A673 (cell line): Measurements from ENCODE around the gene LSM6. TPM values are rescaled to one million over a fixed set of nuclear protein-coding genes. Genes with fewer than 3 reads are reported as not detected.

Experiments
- BruUV-seq: library from RNA; stranded (reverse); fragments of 400-500 nt; replicated peaks from 2 replicates; lab custom pipeline; 2021; lab: Mats Ljungman, UMichigan
- CTCF ChIA-PET: fragments of 300-600 bp; sonication (Branson Sonifier 250); formaldehyde crosslinking; loops from one replicate; lab custom pipeline; 2022; ENCODE audit warnings: antibody characterized with exemption; lab: Charles Lee
- POLR2A ChIA-PET: fragments of 300-600 bp; sonication (Branson Sonifier 250); formaldehyde crosslinking; loops from one replicate; lab custom pipeline; 2022; ENCODE audit warnings: antibody characterized with exemption; ENCODE audit not compliant: low non-redundant PET; lab: Charles Lee
- DNase-seq: peaks from one replicate; pipeline ENCODE4 v3.0.0-alpha.2; 2015; ENCODE audit warnings: low spot score
- H3K27ac ChIP-seq: fragments of 200-600 bp; sonication (generic); 2 replicates; pipeline ENCODE4 v1.5.1; 2016; ENCODE audit warnings: mixed run types, low read depth, mild to moderate bottlenecking, mixed read lengths, antibody characterized with exemption, low read length; ENCODE audit not compliant: poor library complexity, severe bottlenecking
- H3K27me3 ChIP-seq: fragments of 200-600 bp; sonication (generic); replicated peaks from 2 replicates; pipeline ENCODE4 v1.6.1; 2017; ENCODE audit warnings: mixed run types, low read depth, mild to moderate bottlenecking, mixed read lengths, antibody characterized with exemption, low read length; ENCODE audit not compliant: insufficient read depth, poor library complexity
- H3K36me3 ChIP-seq: fragments of 200-600 bp; sonication (generic); 2 replicates; pipeline ENCODE4 v1.6.1; 2016; ENCODE audit warnings: mixed run types, mild to moderate bottlenecking, mixed read lengths, antibody characterized with exemption, low read length; ENCODE audit not compliant: insufficient read depth, poor library complexity, severe bottlenecking
- H3K4me1 ChIP-seq: fragments of 200-600 bp; sonication (generic); 2 replicates; pipeline ENCODE4 v1.6.1; 2017; ENCODE audit warnings: mixed run types, mild to moderate bottlenecking, mixed read lengths, antibody characterized with exemption, low read length; ENCODE audit not compliant: insufficient read depth, poor library complexity, severe bottlenecking
- H3K4me3 ChIP-seq: fragments of 200-600 bp; sonication (generic); 2 replicates; pipeline ENCODE4 v1.5.1; 2016; ENCODE audit warnings: low read depth, mixed run types, mild to moderate bottlenecking, mixed read lengths, low read length; ENCODE audit not compliant: poor library complexity, severe bottlenecking
- H3K9me3 ChIP-seq: fragments of 200-600 bp; sonication (generic); 2 replicates; pipeline ENCODE4 v1.6.1; 2016; ENCODE audit warnings: mixed run types, low read depth, mild to moderate bottlenecking, mixed read lengths, antibody characterized with exemption, low read length; ENCODE audit not compliant: poor library complexity, severe bottlenecking
- EZH2 ChIP-seq: fragments of 200-600 bp; sonication (generic); IDR thresholded peaks from 2 replicates; pipeline ENCODE4 v1.6.1; 2017; ENCODE audit warnings: borderline replicate concordance, low read depth, mild to moderate bottlenecking, mixed read lengths, antibody characterized with exemption, low read length; ENCODE audit not compliant: poor library complexity, severe bottlenecking
- intact Hi-C: fragments of 100-400 bp; cut with micrococcal nuclease; formaldehyde crosslinking; loops from one replicate; pipeline ENCODE4 v1.10.0; 2022; ENCODE audit not compliant: unreplicated experiment
- total RNA-seq: library from RNA; stranded (reverse); gene quantifications from 2 replicates; pipeline ENCODE4 v1.2.3, GENCODE V29; 2021
- TF ChIP-seq, protein P1 (sequence below): fragments of 300-800, 200-600 bp; sonication (generic); conservative IDR thresholded peaks from 2 replicates; pipeline ENCODE4 v1.5.1; 2017; ENCODE audit warnings: low read depth, mild to moderate bottlenecking, antibody characterized with exemption, low read length, moderate library complexity, mixed read lengths

The LSM6 gene
- total RNA-seq, 1 experiment from 2014 or later = 61.7 TPM

DNA sequence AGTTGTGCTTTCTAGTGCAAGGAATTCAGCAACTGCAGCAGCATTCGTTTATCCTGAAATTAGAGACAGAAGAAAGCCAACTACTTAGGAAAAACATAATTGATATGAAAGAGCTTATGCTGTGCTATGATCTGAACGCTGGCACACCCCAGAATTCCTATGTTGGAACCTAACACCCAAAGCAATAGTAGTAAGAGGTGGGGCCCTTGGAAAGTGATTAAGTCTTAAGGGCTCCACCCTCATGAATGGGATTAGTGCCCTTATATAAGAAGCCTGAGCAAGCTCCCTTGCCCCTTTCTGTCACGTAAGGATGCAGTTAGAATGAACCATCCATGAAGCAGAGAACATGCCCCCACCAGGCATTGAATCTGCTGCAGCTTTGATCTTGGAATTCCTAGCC, 5.4 kb upstream of the LSM6 start:
- Histone ChIP-seq H3K9me3 (no peaks in the 10 kb centered on the region), H3K4me3 (no peak overlapping the region), H3K27me3 (no peaks in the 10 kb centered on the region), H3K36me3 (no peaks in the 10 kb centered on the region), H3K4me1 (no peaks in the 10 kb centered on the region), H3K27ac (no peak overlapping the region)
- no TSS peak for BruUV-seq
- ChIA-PET CTCF (no interaction called here), POLR2A (no interaction called here)
- TF ChIP-seq, protein P1, sequence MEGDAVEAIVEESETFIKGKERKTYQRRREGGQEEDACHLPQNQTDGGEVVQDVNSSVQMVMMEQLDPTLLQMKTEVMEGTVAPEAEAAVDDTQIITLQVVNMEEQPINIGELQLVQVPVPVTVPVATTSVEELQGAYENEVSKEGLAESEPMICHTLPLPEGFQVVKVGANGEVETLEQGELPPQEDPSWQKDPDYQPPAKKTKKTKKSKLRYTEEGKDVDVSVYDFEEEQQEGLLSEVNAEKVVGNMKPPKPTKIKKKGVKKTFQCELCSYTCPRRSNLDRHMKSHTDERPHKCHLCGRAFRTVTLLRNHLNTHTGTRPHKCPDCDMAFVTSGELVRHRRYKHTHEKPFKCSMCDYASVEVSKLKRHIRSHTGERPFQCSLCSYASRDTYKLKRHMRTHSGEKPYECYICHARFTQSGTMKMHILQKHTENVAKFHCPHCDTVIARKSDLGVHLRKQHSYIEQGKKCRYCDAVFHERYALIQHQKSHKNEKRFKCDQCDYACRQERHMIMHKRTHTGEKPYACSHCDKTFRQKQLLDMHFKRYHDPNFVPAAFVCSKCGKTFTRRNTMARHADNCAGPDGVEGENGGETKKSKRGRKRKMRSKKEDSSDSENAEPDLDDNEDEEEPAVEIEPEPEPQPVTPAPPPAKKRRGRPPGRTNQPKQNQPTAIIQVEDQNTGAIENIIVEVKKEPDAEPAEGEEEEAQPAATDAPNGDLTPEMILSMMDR = no peak
- TF ChIP-seq EZH2 = no peak
- DNase-seq = no peak
- intact Hi-C loops = no loop called here

DNA sequence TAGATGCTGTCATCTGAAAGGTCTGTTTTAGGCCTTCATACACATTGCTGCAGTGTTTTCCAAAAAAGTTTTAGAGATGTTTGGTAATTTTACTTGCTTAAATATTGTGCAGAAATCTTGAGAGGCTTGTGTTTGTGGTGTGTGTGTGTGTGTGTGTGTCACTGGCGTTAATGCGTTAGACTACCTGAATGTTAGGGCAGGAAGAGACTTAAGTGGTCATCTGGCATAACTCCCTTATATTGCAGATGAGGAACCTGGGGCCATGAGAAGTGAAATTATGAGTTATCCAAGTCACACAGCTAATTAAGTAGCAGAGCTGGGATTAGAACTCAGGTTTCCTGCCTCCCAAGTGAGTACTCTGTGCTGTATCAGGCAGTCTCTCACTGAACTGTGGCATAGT, 1.4 kb downstream of the LSM6 start:
- no peak for DNase-seq
- no peak for TF ChIP-seq EZH2
- TF ChIP-seq, protein P1 = no peak
- Histone ChIP-seq H3K27me3 (no peaks in the 10 kb centered on the region), H3K9me3 (no peaks in the 10 kb centered on the region), H3K4me1 (peaks cover 19% of the 10 kb centered on the region), H3K4me3 (peak overlapping the region; percentile 76), H3K36me3 (no peaks in the 10 kb centered on the region), H3K27ac (no peak overlapping the region)
- ChIA-PET POLR2A (no interaction called here), CTCF (no interaction called here)
- BruUV-seq = no TSS peak
- intact Hi-C loops = no loop called here

DNA sequence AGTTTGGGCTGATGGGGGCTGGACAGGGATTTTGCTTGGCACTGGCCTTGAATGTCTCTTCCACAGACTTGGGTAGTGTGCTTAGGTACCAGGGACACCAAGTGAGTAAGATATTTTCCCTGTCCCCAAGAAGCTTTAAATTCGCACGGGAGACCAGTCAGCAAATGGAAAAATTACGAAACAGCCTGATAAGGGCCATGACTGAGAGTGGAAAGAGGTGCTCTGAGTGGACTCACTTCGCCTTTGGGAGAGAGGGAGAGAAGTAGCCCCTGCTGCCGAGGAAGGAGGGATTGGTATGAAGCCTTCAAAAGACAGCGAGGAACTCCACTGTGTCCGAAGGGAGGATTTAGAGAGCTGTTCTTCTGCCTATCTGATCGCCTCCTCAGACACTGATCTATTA, 2.6 kb downstream of the LSM6 start:
- ChIA-PET POLR2A (no interaction called here), CTCF (no interaction called here)
- no peaks in the 10 kb centered on the region for H3K9me3 ChIP-seq
- H3K27me3 ChIP-seq = no peaks in the 10 kb centered on the region
- H3K36me3 ChIP-seq = no peaks in the 10 kb centered on the region
- peaks cover 25% of the 10 kb centered on the region for H3K4me1 ChIP-seq
- no peak for TF ChIP-seq EZH2
- TF ChIP-seq, protein P1 = no peak
- DNase-seq = no peak
- no TSS peak for BruUV-seq
- H3K27ac ChIP-seq = no peak overlapping the region
- intact Hi-C loops = no loop called here
- H3K4me3 ChIP-seq = no peak overlapping the region
